Muscle of leg (tissue), 11 donors: ENCODE data around the gene MCM3. TPM values are rescaled to one million over a fixed set of nuclear protein-coding genes. Genes with fewer than 3 reads are reported as not detected.

Experiments
- DNase-seq: peaks from one replicate; pipeline ENCODE4 v3.0.0; 2013
- H3K27ac ChIP-seq: one replicate; pipeline ENCODE4 v1.5.1; 2013; ENCODE audit warnings: mild to moderate bottlenecking, low read length, control low read depth
- H3K27me3 ChIP-seq: one replicate; pipeline ENCODE4 v1.6.1; 2013; ENCODE audit warnings: low read length; ENCODE audit not compliant: control insufficient read depth, insufficient read depth
- H3K36me3 ChIP-seq: one replicate; pipeline ENCODE4 v1.6.1; 2013; ENCODE audit warnings: low read length; ENCODE audit not compliant: control insufficient read depth, insufficient read depth
- H3K4me1 ChIP-seq: one replicate; pipeline ENCODE4 v1.6.1; 2013; ENCODE audit warnings: low read length; ENCODE audit not compliant: control insufficient read depth, insufficient read depth
- H3K4me3 ChIP-seq: one replicate; pipeline ENCODE4 v1.5.1; 2013; ENCODE audit warnings: low read length, control low read depth
- H3K9me3 ChIP-seq: replicated peaks from 2 replicates; pipeline ENCODE4 v1.6.1; 2013; ENCODE audit warnings: low read depth, low read length; ENCODE audit not compliant: control insufficient read depth
- WGBS: methylation state at CpG from one replicate; pipeline ENCODE4 v1.1.5; 2013; ENCODE audit warnings: missing lambda C conversion rate; ENCODE audit not compliant: insufficient coverage; 5-methylcytosine and 5-hydroxymethylcytosine counted together
- polyA plus RNA-seq, 8 donors: library from polyadenylated mRNA; unstranded; fragments of 120-200 nt; gene quantifications; one replicate each; pipeline versions ENCODE4 v1.2.1 to v1.2.3, GENCODE V29; 2013; ENCODE audit warnings: inconsistent platforms in 1 of 8, low replicate concordance in 1 of 8; ENCODE audit not compliant: insufficient read length in 8 of 8, insufficient read depth in 1 of 8
- total RNA-seq: library from RNA; stranded (reverse); fragments of 120-200 nt; gene quantifications from one replicate; pipeline ENCODE4 v1.2.4, GENCODE V29; 2013

Gene MCM3
- total and polyA plus RNA-seq, 9 donors, result 39.1 to 61.1 (median 47.5) TPM

GRCh38 chr6:52285177-52286068 is 881 bp upstream of the MCM3 start:
- no peaks in the 10 kb centered on the region for H3K9me3 ChIP-seq
- WGBS, result no CpG with 5 or more reads among the region's 12 CpGs
- peak overlapping the region; percentile 82 for H3K27ac ChIP-seq
- H3K4me3 ChIP-seq, result peak overlapping the region; percentile 81
- peaks cover 18% of the 10 kb centered on the region for H3K36me3 ChIP-seq
- no peaks in the 10 kb centered on the region for H3K27me3 ChIP-seq
- peaks cover 3% of the 10 kb centered on the region for H3K4me1 ChIP-seq
- peak; percentile 46 for DNase-seq

DNA sequence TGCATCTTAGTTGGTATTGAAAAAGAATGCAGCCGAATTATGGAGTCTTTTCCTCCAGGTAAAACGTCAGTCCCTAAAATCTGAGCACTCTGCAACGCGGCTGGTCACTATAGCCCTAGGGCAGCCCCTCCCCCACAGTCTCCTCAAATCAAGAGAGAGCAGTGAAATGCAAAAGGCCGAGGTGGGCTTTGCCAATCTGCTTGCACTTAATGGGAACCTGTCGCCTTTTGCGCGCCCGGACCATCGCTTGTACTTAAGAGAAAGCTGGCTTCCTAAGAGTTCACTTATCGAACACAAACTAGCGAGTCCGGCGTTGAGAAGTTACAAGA is 447 bp downstream of the MCM3 start:
- Histone ChIP-seq H3K9me3 (no peaks in the 10 kb centered on the region), H3K36me3 (peaks cover 24% of the 10 kb centered on the region), H3K4me1 (peaks cover 3% of the 10 kb centered on the region), H3K4me3 (peak overlapping the region; percentile 81), H3K27ac (peak overlapping the region; percentile 83), H3K27me3 (no peaks in the 10 kb centered on the region)
- 0% methylated on average over 10 of the region's 14 CpGs for WGBS
- DNase-seq, result peak; percentile 47

GRCh38 chr6:52283111-52283510 is 1.4 kb downstream of the MCM3 start:
- H3K4me3 ChIP-seq, result peak overlapping the region; percentile 81
- 60% methylated on average over 1 of the region's 6 CpGs for WGBS
- H3K27ac ChIP-seq, result no peak overlapping the region
- DNase-seq, result no peak
- H3K9me3 ChIP-seq, result no peaks in the 10 kb centered on the region
- H3K4me1 ChIP-seq, result peaks cover 3% of the 10 kb centered on the region
- no peaks in the 10 kb centered on the region for H3K27me3 ChIP-seq
- H3K36me3 ChIP-seq, result peaks cover 28% of the 10 kb centered on the region

DNA sequence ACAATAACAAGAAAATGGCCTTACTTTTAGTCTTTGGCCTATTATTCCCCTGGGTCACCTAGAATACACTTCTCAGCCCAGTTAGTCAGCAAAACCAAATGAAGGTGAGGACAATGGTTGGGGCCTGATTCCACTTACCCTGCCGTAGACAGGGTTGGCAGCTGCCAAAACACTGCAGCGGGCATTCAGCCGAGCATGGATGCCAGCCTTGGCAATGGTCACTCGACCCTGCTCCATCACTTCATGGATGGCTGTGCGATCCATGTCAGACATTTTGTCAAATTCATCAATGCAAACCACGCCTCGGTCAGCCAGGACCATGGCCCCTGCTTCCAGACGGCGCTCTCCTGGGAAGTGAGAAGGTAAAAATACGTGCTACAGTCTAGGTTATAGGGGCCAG is 8.4 kb downstream of the MCM3 start:
- Histone ChIP-seq H3K4me1 (no peaks in the 10 kb centered on the region), H3K27me3 (no peaks in the 10 kb centered on the region), H3K4me3 (no peak overlapping the region), H3K27ac (no peak overlapping the region), H3K9me3 (no peaks in the 10 kb centered on the region), H3K36me3 (peaks cover 58% of the 10 kb centered on the region)
- 97% methylated on average over 9 of the region's 10 CpGs for WGBS
- no peak for DNase-seq

- Histone ChIP-seq H3K4me1 (no peaks in the 10 kb centered on the region), H3K27ac (no peak overlapping the region), H3K4me3 (no peak overlapping the region), H3K27me3 (no peaks in the 10 kb centered on the region), H3K36me3 (peaks cover 64% of the 10 kb centered on the region), H3K9me3 (no peaks in the 10 kb centered on the region)
- 78% methylated on average over 4 of the region's 9 CpGs for WGBS
- DNase-seq, result no peak
Measured at GRCh38 chr6:52271852-52272460, 12.6 kb downstream of the MCM3 start.

DNA sequence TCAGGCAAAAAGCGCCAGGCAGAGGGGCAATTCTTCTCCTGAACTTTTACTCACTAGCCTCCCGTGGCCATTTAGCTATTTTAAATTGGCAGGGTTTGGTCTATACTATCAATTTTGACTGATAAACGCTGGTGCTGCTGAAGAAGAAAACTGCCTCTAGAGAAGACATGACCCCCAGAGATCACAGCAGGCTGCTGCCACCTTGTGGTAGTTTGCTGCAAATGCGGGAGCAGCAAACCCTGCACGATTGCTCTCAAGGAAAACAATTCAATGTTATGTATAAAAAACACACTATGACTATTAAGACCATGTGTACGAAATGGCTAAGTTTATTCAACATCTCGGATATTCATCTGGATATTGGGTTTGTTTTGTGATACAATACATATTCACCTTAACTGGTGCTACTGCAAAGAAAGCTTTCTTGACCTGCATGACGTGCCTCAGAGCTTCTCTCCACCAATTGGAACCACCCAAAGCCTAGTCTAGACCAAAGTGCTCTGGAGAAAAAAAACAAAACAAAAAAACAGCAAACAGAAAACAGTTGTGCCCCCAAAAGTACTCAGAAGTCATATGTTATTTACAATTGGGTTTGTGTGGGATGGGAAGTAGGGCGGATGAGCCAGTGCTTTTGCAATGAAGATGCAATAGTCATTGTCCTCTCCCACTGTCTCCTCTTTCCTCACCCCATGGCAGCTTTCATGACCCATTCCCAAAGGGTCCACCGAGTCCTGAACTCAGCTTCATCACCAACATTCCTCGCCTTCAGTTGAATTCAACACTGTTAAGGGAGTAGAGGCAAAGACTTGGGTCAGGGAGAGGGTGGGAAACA is 20.6 kb downstream of the MCM3 start:
- DNase-seq, result peak; percentile 58
- H3K36me3 ChIP-seq, result peaks cover 53% of the 10 kb centered on the region
- no peaks in the 10 kb centered on the region for H3K4me1 ChIP-seq
- no peak overlapping the region for H3K27ac ChIP-seq
- H3K9me3 ChIP-seq, result no peaks in the 10 kb centered on the region
- no peak overlapping the region for H3K4me3 ChIP-seq
- H3K27me3 ChIP-seq, result no peaks in the 10 kb centered on the region
- WGBS, result 100% methylated on average over 1 of the region's 11 CpGs

GRCh38 chr6:52262620-52263344 is 21.8 kb downstream of the MCM3 start:
- WGBS, result 90% methylated on average over 7 of the region's 9 CpGs
- H3K27ac ChIP-seq, result no peak overlapping the region
- no peaks in the 10 kb centered on the region for H3K9me3 ChIP-seq
- no peaks in the 10 kb centered on the region for H3K4me1 ChIP-seq
- no peak for DNase-seq
- peaks cover 42% of the 10 kb centered on the region for H3K36me3 ChIP-seq
- no peak overlapping the region for H3K4me3 ChIP-seq
- H3K27me3 ChIP-seq, result no peaks in the 10 kb centered on the region

DNA sequence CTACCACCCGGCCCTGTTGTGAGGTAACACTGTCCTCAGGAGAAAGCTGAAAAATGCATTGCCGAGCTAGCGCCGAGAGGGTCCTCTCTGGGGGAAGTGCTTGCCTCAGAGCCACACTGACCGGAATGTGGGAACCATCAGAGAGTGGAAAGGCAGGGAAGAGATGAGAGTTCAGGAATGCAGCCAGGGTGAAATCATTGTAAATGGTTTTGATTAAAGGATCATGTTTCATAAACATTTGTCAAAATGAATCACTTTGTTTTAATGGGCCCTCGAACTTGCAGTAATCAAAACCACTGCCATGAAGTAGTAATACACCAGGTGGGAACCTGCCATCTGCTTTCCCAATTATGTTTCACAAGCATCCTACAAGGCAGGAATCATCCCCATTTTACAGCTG is 23.3 kb downstream of the MCM3 start:
- peaks cover 31% of the 10 kb centered on the region for H3K36me3 ChIP-seq
- H3K27ac ChIP-seq, result no peak overlapping the region
- H3K9me3 ChIP-seq, result no peaks in the 10 kb centered on the region
- no peaks in the 10 kb centered on the region for H3K4me1 ChIP-seq
- no peaks in the 10 kb centered on the region for H3K27me3 ChIP-seq
- DNase-seq, result peak; percentile 10
- 29% methylated on average over 4 of the region's 6 CpGs for WGBS
- no peak overlapping the region for H3K4me3 ChIP-seq

- Histone ChIP-seq H3K4me3 (no peak overlapping the region), H3K4me1 (no peaks in the 10 kb centered on the region), H3K27ac (no peak overlapping the region), H3K27me3 (no peaks in the 10 kb centered on the region), H3K36me3 (peaks cover 26% of the 10 kb centered on the region), H3K9me3 (no peaks in the 10 kb centered on the region)
- no peak for DNase-seq
- no CpG with 5 or more reads among the region's 3 CpGs for WGBS
Measured at GRCh38 chr6:52260634-52261033, 23.9 kb downstream of the MCM3 start.
